HCT116 (cell line): Measurements from ENCODE around the gene SELENON. TPM values are rescaled to one million over a fixed set of nuclear protein-coding genes. Genes with fewer than 3 reads are reported as not detected.

Source experiments
- ATAC-seq: fragments of 200-7000 bp; cut with Tn5 transposase; 2 replicates; pipeline ENCODE4 v1.9.1; 2020; ENCODE audit warnings: mild to moderate bottlenecking, moderate library complexity
- BruUV-seq: library from RNA; stranded (reverse); fragments of 400-500 nt; replicated peaks from 2 replicates; lab custom pipeline; 2021; lab: Mats Ljungman, UMichigan
- CTCF ChIA-PET: fragments of 300-600 bp; sonication (Branson Sonifier 250); formaldehyde crosslinking; loops from one replicate; lab custom pipeline; 2021; ENCODE audit warnings: antibody characterized with exemption; lab: Charles Lee
- POLR2A ChIA-PET: fragments of 300-600, 350-600 bp; sonication (Branson Sonifier 250); formaldehyde crosslinking; loops from one replicate; lab custom pipeline; 2021; ENCODE audit warnings: antibody characterized with exemption; lab: Charles Lee
- RAD21 ChIA-PET, 2 experiments: fragments of 300-600 bp; sonication (Branson Sonifier 250); formaldehyde crosslinking; loops; one replicate each; lab custom pipeline; 2023; ENCODE audit warnings: low total read pairs in 2 of 2; ENCODE audit not compliant: uncharacterized antibody in 2 of 2, unreplicated experiment in 2 of 2, low non-redundant PET in 1 of 2; lab: Charles Lee
- DNase-seq: peaks from one replicate; pipeline ENCODE4 v3.0.0-alpha.2; 2010; ENCODE audit warnings: low read depth, low spot score
- H2AFZ ChIP-seq: fragments of 200-600 bp; shearing (Covaris generic), sonication (generic); 2 replicates; pipeline ENCODE4 v1.6.1; 2017; ENCODE audit warnings: low read depth, mixed run types, mixed read lengths, antibody characterized with exemption, low read length; ENCODE audit not compliant: poor library complexity, severe bottlenecking
- H3K27ac ChIP-seq: 2 replicates; pipeline ENCODE4 v1.5.1; 2012; ENCODE audit warnings: low read depth, low read length
- H3K27me3 ChIP-seq: fragments of 200-600 bp; sonication (generic); 2 replicates; pipeline ENCODE4 v1.6.1; 2016; ENCODE audit warnings: mixed run types, low read length, mixed read lengths; ENCODE audit not compliant: insufficient read depth
- H3K36me3 ChIP-seq, 2 experiments: fragments of 200-500 bp in 1 of 2; fragments of 200-600 bp in 1 of 2; sonication (Bioruptor generic) in 1 of 2; sonication (generic) in 1 of 2; 2 replicates each; pipeline versions ENCODE4 v1.5.1 to v1.6.1; 2014 to 2016; ENCODE audit warnings: low read length in 2 of 2, inconsistent platforms in 1 of 2, mixed read lengths in 1 of 2, mixed run types in 1 of 2; ENCODE audit not compliant: insufficient read depth in 2 of 2, control insufficient read depth in 1 of 2
- H3K4me1 ChIP-seq, 2 experiments: fragments of 200-600 bp in 1 of 2; sonication (generic) in 1 of 2; 2 replicates each; pipeline versions ENCODE4 v1.5.1 to v1.6.1; 2012 to 2017; ENCODE audit warnings: low read length in 2 of 2, inconsistent platforms in 1 of 2, mild to moderate bottlenecking in 1 of 2, mixed read lengths in 1 of 2, mixed run types in 1 of 2, moderate library complexity in 1 of 2; ENCODE audit not compliant: insufficient read depth in 2 of 2, control insufficient read depth in 1 of 2
- H3K4me2 ChIP-seq: fragments of 200-600 bp; sonication (generic); 2 replicates; pipeline ENCODE4 v1.6.1; 2017; ENCODE audit warnings: mixed run types, low read length, mixed read lengths
- H3K4me3 ChIP-seq, 2 experiments: fragments of 200-600 bp in 1 of 2; sonication (generic) in 1 of 2; replicated peaks in 1 of 2; 2 replicates each; pipeline ENCODE4 v1.5.1; 2011 to 2016; ENCODE audit warnings: low read length in 2 of 2, control low read depth in 1 of 2, low read depth in 1 of 2, mild to moderate bottlenecking in 1 of 2, mixed read lengths in 1 of 2, mixed run types in 1 of 2
- H3K79me2 ChIP-seq: fragments of 200-600 bp; sonication (generic); 2 replicates; pipeline ENCODE4 v1.6.1; 2017; ENCODE audit warnings: mild to moderate bottlenecking, mixed run types, low read length, moderate library complexity, mixed read lengths; ENCODE audit not compliant: insufficient read depth
- H3K9ac ChIP-seq: fragments of 200-600 bp; sonication (generic); 2 replicates; pipeline ENCODE4 v1.6.1; 2016; ENCODE audit warnings: low read length, mixed read lengths
- H3K9me2 ChIP-seq: fragments of 200-600 bp; sonication (generic), shearing (Covaris generic); 2 replicates; pipeline ENCODE4 v1.6.1; 2017; ENCODE audit warnings: mixed run types, mild to moderate bottlenecking, moderate library complexity; ENCODE audit not compliant: insufficient read depth
- H3K9me3 ChIP-seq, 2 experiments: fragments of 200-500 bp in 1 of 2; fragments of 200-600 bp in 1 of 2; sonication (Bioruptor generic) in 1 of 2; sonication (generic) in 1 of 2; 2 replicates each; pipeline ENCODE4 v1.6.1; 2014 to 2017; ENCODE audit warnings: low read length in 2 of 2, mixed read lengths in 2 of 2, inconsistent platforms in 1 of 2, low read depth in 1 of 2, mild to moderate bottlenecking in 1 of 2, mixed run types in 1 of 2, moderate library complexity in 1 of 2; ENCODE audit not compliant: control insufficient read depth in 1 of 2, insufficient read depth in 1 of 2
- H4K20me1 ChIP-seq: fragments of 200-600 bp; sonication (generic), shearing (Covaris generic); 2 replicates; pipeline ENCODE4 v1.6.1; 2017; ENCODE audit warnings: mixed run types, mild to moderate bottlenecking, moderate library complexity; ENCODE audit not compliant: insufficient read depth
- CTCF ChIP-seq, 3 experiments: fragments of 200-600 bp in 1 of 3; sonication (generic) in 1 of 3; IDR thresholded peaks in 2 of 3; conservative IDR thresholded peaks in 1 of 3; 2 replicates each; pipeline ENCODE4 v1.5.1; 2012 to 2017; ENCODE audit warnings: low read depth in 2 of 3, low read length in 2 of 3, antibody characterized with exemption in 1 of 3, borderline replicate concordance in 1 of 3, control low read depth in 1 of 3, mild to moderate bottlenecking in 1 of 3, mixed read lengths in 1 of 3, mixed run types in 1 of 3, moderate library complexity in 1 of 3; ENCODE audit not compliant: insufficient read depth in 1 of 3
- EGR1 ChIP-seq: IDR thresholded peaks from 2 replicates; pipeline ENCODE4 v1.6.1; 2012; ENCODE audit warnings: low read depth
- POLR2AphosphoS5 ChIP-seq: IDR thresholded peaks from 2 replicates; pipeline ENCODE4 v1.6.1; 2011; ENCODE audit warnings: mild to moderate bottlenecking, low read depth, low read length, moderate library complexity
- RAD21 ChIP-seq: IDR thresholded peaks from 2 replicates; pipeline ENCODE4 v1.6.1; 2012; ENCODE audit warnings: low read depth, mild to moderate bottlenecking
- SIN3A ChIP-seq: IDR thresholded peaks from 2 replicates; pipeline ENCODE4 v1.6.1; 2012; ENCODE audit warnings: low read depth
- SP1 ChIP-seq: IDR thresholded peaks from 2 replicates; pipeline ENCODE4 v1.6.1; 2012; ENCODE audit warnings: low read depth
- YY1 ChIP-seq: IDR thresholded peaks from 2 replicates; pipeline ENCODE4 v1.6.1; 2011; ENCODE audit warnings: low read length, low read depth, moderate library complexity, mild to moderate bottlenecking; ENCODE audit not compliant: insufficient replicate concordance; ENCODE audit errors: extremely low read depth
- intact Hi-C: fragments of 100-400 bp; cut with micrococcal nuclease; formaldehyde crosslinking; loops from 2 replicates; pipeline ENCODE4 v1.10.0; 2022
- total RNA-seq: library from RNA; stranded (reverse); gene quantifications from one replicate; pipeline ENCODE4 v1.2.1, GENCODE V29; 2021; ENCODE audit not compliant: unreplicated experiment

Gene SELENON
- total RNA-seq, 1 experiment from 2014 or later, result 85.1 TPM

- Histone ChIP-seq H3K27me3 (no peaks in the 10 kb centered on the region), H3K4me2 (no peak overlapping the region), H3K27ac (no peak overlapping the region), H3K9ac (no peak overlapping the region), H3K9me3 (no peaks in the 10 kb centered on the region), H3K4me1 (peaks cover 18 to 26% of the 10 kb centered on the region in 2 experiments; a peak in 3 of 4 replicates), H3K9me2 (no peaks in the 10 kb centered on the region), H2AFZ (no peak overlapping the region), H3K79me2 (peaks cover 13% of the 10 kb centered on the region; the same call in 1 of the 2 replicates), H3K36me3 (no peaks in the 10 kb centered on the region; a peak in 1 of 4 replicates), H3K4me3 (no peak overlapping the region), H4K20me1 (no peaks in the 10 kb centered on the region)
- intact Hi-C loops, result loop anchor here (5.0 to 10.0 kb wide), 2 partner anchors 81 to 561 kb away; no protein-coding TSS in a partner anchor
- CTCF ChIA-PET, result no interaction called here
- ATAC-seq (no peak), DNase-seq (no peak)
- TF ChIP-seq POLR2AphosphoS5 (peak; percentile 34), SP1 (no peak), YY1 (no peak)
- RAD21 ChIA-PET, result no interaction called here
- POLR2A ChIA-PET, result interaction anchor here (0.8 kb wide), 1 partner anchor 268 kb away, joined by 3 read pairs; no protein-coding TSS in a partner anchor
- TSS peak; percentile 11 for BruUV-seq
Measured at GRCh38 chr1:25816112-25816718, 16.2 kb downstream of the SELENON start.

- H3K27ac ChIP-seq, result peak overlapping the region; percentile 15
- no peaks in the 10 kb centered on the region for H3K9me3 ChIP-seq
- RAD21 ChIA-PET, result no interaction called here
- no peaks in the 10 kb centered on the region for H3K36me3 ChIP-seq
- H3K9ac ChIP-seq, result peak overlapping the region; percentile 86
- peaks cover 18 to 33% of the 10 kb centered on the region in 2 experiments; a peak in 3 of 4 replicates for H3K4me1 ChIP-seq
- peak overlapping the region in 1 of 2 experiments; percentile 90; a peak in 1 of 4 replicates for H3K4me3 ChIP-seq
- ATAC-seq (peak; percentile 34), DNase-seq (no peak)
- POLR2A ChIA-PET, result no interaction called here
- no peaks in the 10 kb centered on the region for H3K9me2 ChIP-seq
- H3K79me2 ChIP-seq, result peaks cover 23% of the 10 kb centered on the region; the same call in 1 of the 2 replicates
- H2AFZ ChIP-seq, result no peak overlapping the region
- peak overlapping the region; percentile 91 for H3K4me2 ChIP-seq
- intact Hi-C loops, result loop anchor here (2.0 to 10.0 kb wide), 3 partner anchors 79 to 563 kb away; partner anchors contain the start of gene PAFAH2
- CTCF ChIA-PET, result interaction anchor here (1.0 to 1.7 kb wide), 6 partner anchors 10 to 180 kb away, joined by 3 to 5 read pairs (median 4); partner anchors contain the start of gene PAFAH2
- TF ChIP-seq SP1 (no peak), YY1 (peak; percentile 16), RAD21 (peak; percentile 59), CTCF (IDR thresholded peaks at IDR 0.05 in 2 of 3, conservative IDR thresholded peaks at IDR 0.05 in 1 of 3; ENCODE audit: borderline replicate concordance in 1 of 3, insufficient read depth in 1 of 3, low read depth in 2 of 3, low read length in 2 of 3) (peak; percentile 56 to 64 (median 62); a peak in 5 of 6 replicates), SIN3A (no peak), EGR1 (no peak)
- no peaks in the 10 kb centered on the region for H3K27me3 ChIP-seq
- H4K20me1 ChIP-seq, result no peaks in the 10 kb centered on the region
- no TSS peak for BruUV-seq
Measured at GRCh38 chr1:25817840-25818501, 18.0 kb downstream of the SELENON start.
